ENCODE data around the gene GNA12. TPM values are rescaled to one million over a fixed set of nuclear protein-coding genes. Genes with fewer than 3 reads are reported as not detected.

GNA12 gene
- total and polyA plus RNA-seq, 9 of the 15 experiments (the other 6 are each of a cell fraction or from before 2014, with no cell fraction given): 0.65 to 32.7 (median 9.6) TPM

- TF ChIP-seq MITF (IDR thresholded peaks at IDR 0.05) (no peak), ARNT (IDR thresholded peaks at IDR 0.05) (no peak), AFF4 (CRISPR knock-in tag; IDR thresholded peaks at IDR 0.05) (no peak), CBX1 (IDR thresholded peaks at IDR 0.05; ENCODE audit: low read depth) (no peak), ZNF785 (CRISPR knock-in tag; IDR thresholded peaks at IDR 0.05) (no peak), ZNF316 (IDR thresholded peaks at IDR 0.05) (peak; percentile 88), SFPQ (IDR thresholded peaks at IDR 0.05; ENCODE audit: low read depth, low read length) (no peak), ZNF274 (IDR thresholded peaks at IDR 0.05; ENCODE audit: borderline replicate concordance, low read depth, low read length) (no peak), HNRNPLL (IDR thresholded peaks at IDR 0.05; ENCODE audit: low read depth, low read length, poor library complexity, severe bottlenecking) (peak; percentile 30), SUPT5H (IDR thresholded peaks at IDR 0.05) (no peak), KLF6 (CRISPR knock-in tag; IDR thresholded peaks at IDR 0.05; ENCODE audit: borderline replicate concordance) (no peak), ARID2 (IDR thresholded peaks at IDR 0.05) (no peak), SMAD3 (CRISPR knock-in tag; conservative IDR thresholded peaks at IDR 0.05) (0 out of 2 replicates have a peak, but pooled peaks have one; percentile 11), ZNF280B (CRISPR knock-in tag; IDR thresholded peaks at IDR 0.05) (no peak), THAP7 (CRISPR knock-in tag; IDR thresholded peaks at IDR 0.05) (no peak), RCOR1 (IDR thresholded peaks at IDR 0.05; ENCODE audit: borderline replicate concordance in 1 of 2, low read depth in 2 of 2, low read length in 2 of 2) (no peak; a peak in 2 of 4 replicates), NR2C2 (CRISPR knock-in tag; IDR thresholded peaks at IDR 0.05) (no peak), NR2C2 (tag; IDR thresholded peaks at IDR 0.05) (no peak; the same call in 1 of the 2 replicates)
Observed at GRCh38 chr7:2844153-2845033, at the start of gene GNA12 (continued).

All from K562 (cell line).